H1 (cell line): ENCODE results near the gene PRSS21. TPM values are rescaled to one million over a fixed set of nuclear protein-coding genes. Genes with fewer than 3 reads are reported as not detected.

Experiments used
- ATF3 ChIP-seq: IDR thresholded peaks from 2 replicates; pipeline ENCODE4 v1.6.1; 2011; ENCODE audit warnings: low read depth, mild to moderate bottlenecking, low read length; ENCODE audit not compliant: insufficient read depth
- CBX5 ChIP-seq: fragments of 300-800, 300-1000 bp; sonication (generic); IDR thresholded peaks from 2 replicates; pipeline ENCODE4 v1.7.1; 2016; ENCODE audit warnings: antibody characterized with exemption, low read length, low read depth
- KDM5A ChIP-seq: fragments of 200-600 bp; IDR thresholded peaks from 2 replicates; pipeline ENCODE4 v1.7.1; 2012; ENCODE audit warnings: mild to moderate bottlenecking, low read length, inconsistent platforms, mixed read lengths
- polyA plus RNA-seq, 7 experiments: library from polyadenylated mRNA; depleted of rRNA in 3 of 7; stranded (reverse) in 5 of 7; unstranded in 2 of 7; fragments of >200 nt in 5 of 7; fragments of 200-250 nt in 2 of 7; gene quantifications; 1 replicate in 5 of 7; 2 replicates in 1 of 7; 4 replicates in 1 of 7; pipeline versions ENCODE4 v1.2.1 to v1.2.3, GENCODE V29; 2011 to 2013; ENCODE audit warnings: missing spikeins in 2 of 7, mixed read lengths in 2 of 7
- total RNA-seq: library from RNA; stranded (reverse); fragmentation: NEBNext Ultra II Directional; extraction: Animal tissue kit (Norgen Biotek cat#: 25700); gene quantifications from 2 replicates; pipeline ENCODE4 v1.2.1, GENCODE V29; 2021

PRSS21 gene
- total and polyA plus RNA-seq, 2 of the 8 experiments (the other 6 are each of a cell fraction or from before 2014, with no cell fraction given), result 0.76 to 1.0 TPM

GRCh38 chr16:2795395-2796143 is 21.5 kb upstream of the PRSS21 start (continued):
- TF ChIP-seq ATF3, result no peak
- TF ChIP-seq CBX5, result no peak
- TF ChIP-seq KDM5A, result no peak
